DND-41 (cell line): ENCODE data around the gene PLEKHA4.

Experiments
- CTCF ChIP-seq: IDR thresholded peaks from 2 replicates; pipeline ENCODE4 v1.5.1; 2012; ENCODE audit warnings: borderline replicate concordance, low read length, moderate library complexity, mild to moderate bottlenecking; ENCODE audit not compliant: poor library complexity, severe bottlenecking; ENCODE audit errors: extremely low read depth
- EZH2 ChIP-seq: IDR thresholded peaks from 3 replicates; pipeline ENCODE4 v1.6.1; 2012; ENCODE audit warnings: borderline replicate concordance, low read depth, mild to moderate bottlenecking, moderate library complexity, low read length, inconsistent platforms; ENCODE audit not compliant: severe bottlenecking

- no peak for TF ChIP-seq CTCF
- no peak for TF ChIP-seq EZH2
These were observed 68.8 kb downstream of the PLEKHA4 start for GRCh38 chr19:48799358-48800300.
